Right renal pelvis (tissue), 4 donors: ENCODE data around the gene TMEM250. TPM values are rescaled to one million over a fixed set of nuclear protein-coding genes. Genes with fewer than 3 reads are reported as not detected.
"Not testable (repeated sequence)": the region's sequence is repeated elsewhere in the genome, so short reads cannot be mapped to it uniquely, and the experiment has no call there.

Source experiments
- DNase-seq, 4 donors: peaks; one replicate each; pipeline ENCODE4 v3.0.0-alpha.2; 2013; ENCODE audit warnings: low read depth in 4 of 4, low spot score in 3 of 4, missing footprints in 1 of 4
- polyA plus RNA-seq, 4 donors: library from polyadenylated mRNA; unstranded; fragments of 120-200 nt; gene quantifications; one replicate each; pipeline ENCODE4 v1.2.1, GENCODE V29; 2013; ENCODE audit not compliant: insufficient read length in 4 of 4

Gene TMEM250
- polyA plus RNA-seq, 4 donors = 16.7 to 23.5 (median 18.3) TPM

DNA sequence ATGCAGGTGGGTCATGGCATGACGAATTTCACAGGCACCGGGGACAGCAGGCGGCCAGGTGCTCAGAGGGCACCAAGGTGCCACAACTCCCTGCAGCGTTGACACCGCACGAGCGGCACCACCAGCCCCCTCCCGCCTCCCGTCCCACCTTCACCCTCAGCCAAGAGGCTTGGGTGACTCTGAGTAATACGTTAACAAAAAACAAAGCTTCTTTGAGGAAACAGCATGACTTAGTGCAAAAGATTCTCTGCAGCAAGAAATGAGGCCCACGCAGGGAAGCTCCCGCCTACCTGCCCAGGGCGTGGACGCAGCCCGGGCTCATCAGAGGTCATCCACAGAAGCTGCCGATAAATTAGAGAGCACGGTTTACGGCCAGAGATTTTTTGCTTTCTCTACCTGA, 4.1 kb downstream of the TMEM250 start:
- DNase-seq = no peak

DNA sequence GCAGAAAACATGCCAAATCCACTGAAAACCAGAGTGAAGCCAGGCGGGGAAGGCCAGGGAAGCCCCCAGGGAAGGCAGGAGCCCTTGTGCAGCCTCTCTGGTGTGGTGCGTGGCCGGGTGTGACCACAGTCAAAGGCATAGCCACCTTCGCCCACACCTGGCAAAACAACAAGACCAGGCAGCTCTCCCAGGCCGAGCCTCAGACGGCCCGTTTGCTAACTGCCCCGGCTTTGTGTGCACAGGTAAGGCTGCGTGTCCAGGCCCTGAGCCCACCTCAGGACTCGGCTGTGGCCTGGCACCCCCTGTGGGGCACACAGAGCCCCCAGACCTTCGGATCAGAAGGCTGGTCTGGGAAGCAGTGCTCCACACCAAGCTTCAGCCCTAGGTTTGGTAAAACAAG, 6.1 kb downstream of the TMEM250 start:
- no peak for DNase-seq

DNA sequence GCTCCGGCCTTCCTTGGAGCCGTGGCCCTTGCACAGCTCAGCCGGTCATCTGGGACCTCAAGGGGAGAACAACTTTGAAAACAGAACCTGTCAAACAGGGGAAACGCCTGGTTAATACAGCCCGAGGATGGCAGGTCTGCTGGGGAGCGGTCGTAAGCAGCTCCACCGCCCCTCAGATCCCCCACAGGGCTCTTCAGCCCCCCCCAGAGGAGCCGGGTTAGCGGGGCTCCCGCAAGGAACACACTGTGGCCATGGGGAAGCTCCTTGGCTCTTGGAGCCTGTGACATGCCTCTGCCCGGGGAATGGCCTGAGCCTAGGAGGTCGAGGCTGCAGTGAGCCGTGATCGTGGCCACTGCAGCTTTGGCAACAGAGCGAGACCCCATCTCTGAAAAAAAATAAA, 6.8 kb downstream of the TMEM250 start:
- DNase-seq = no peak

DNA sequence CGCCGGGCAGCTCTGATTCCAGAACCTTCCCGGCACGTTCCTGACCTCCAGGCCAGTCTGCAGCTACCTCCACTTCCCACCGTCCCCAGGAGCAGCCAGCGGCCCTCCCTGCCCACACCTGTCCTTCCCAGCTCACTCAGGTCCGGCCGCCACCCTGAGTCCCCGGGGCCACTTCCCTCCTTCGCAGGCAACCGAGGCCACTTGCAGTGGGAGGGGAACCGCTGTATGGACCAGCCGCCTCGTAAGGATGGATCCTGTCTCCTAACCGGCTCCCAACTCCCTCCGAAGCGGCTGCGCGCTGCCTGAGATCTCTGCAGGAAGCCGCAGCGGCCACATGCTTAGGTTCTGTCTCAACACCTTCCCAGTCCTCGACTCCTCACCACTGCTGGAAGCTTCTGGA, 7.5 kb downstream of the TMEM250 start:
- DNase-seq = no peak

DNA sequence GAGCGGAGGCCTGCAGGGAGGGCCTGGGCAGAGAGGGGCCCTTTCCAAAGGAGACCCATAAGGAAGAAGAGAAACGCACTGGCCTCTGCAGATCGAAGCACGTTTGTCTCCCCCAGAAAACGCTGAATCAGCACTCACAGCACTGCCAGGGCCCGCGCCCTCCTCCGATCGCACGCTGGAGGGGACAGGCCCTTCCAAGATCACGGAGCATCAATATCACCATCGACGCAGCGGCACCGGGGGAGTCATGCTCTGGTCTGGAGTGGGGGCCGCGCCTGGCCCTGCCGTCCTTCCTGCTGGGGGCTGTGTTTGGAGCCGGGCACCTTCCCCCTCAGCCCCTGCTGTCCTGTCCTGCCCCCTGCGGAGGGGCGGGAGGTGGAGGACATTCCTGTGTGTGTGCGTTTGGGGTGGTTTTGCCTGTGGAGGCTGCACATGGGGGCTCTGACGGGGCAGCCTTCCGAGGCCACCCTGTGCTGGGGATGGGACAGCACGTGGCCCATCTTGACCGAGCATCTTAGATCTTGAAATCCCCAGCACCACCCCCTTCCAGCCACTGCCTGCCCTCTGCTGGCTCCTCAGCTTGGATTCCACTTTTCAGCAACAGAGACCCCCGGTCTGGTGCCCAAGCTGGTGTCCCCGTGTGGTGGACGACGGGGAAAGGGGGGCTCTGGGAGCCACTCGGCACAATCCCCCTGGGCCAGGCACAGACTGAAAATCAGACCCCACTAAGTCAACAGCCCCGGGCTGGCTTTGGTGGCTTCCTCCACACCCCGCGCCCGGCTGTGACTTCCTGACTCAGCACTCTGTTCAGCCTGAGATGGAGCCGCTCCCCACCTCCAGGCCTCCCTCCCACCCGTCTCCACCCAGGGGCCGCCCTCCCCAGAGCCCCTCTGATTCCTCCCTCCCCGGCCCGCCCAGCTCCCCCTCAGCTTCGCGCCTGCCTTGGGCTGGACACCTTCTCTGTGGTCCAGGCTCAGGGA, 8.3 kb downstream of the TMEM250 start:
- no peak for DNase-seq

DNA sequence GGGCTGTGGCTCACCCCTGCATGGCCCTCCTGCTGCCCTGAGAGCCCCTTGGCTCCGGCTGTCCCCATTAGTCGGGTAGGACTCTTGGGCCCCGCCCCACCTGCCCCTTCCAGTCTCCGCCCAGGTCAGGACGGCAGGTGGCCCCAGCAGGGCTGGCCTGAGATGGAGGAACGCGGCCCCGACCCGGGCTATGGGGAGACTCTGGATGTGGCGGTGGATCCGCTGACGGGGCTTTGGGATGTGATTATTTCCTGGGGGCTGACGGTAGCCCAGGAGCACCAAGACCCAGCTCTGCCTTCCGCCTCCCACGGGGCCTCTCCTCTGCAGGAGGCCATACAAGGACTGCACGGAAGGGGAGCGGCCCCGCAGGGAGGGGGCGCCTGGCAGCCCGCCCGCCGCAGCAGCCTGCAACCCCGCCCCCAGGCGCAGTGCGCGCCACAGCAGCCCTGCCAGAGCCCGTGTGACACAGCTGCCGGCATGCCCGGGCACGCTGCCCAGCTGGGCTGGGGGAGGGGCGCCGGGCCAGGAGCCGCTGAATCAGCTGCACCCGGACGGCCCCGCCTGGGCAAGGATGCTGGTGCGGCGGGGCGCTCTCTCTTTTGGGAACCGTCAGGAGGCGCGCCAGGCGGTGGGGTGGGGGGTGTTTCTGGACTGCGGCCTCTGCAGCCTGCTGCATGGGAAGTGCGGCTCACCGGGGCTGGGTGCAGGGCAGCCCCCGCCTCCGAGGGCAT, 9.2 kb downstream of the TMEM250 start:
- peak in 1 of 4 donors; percentile 65 for DNase-seq

DNA sequence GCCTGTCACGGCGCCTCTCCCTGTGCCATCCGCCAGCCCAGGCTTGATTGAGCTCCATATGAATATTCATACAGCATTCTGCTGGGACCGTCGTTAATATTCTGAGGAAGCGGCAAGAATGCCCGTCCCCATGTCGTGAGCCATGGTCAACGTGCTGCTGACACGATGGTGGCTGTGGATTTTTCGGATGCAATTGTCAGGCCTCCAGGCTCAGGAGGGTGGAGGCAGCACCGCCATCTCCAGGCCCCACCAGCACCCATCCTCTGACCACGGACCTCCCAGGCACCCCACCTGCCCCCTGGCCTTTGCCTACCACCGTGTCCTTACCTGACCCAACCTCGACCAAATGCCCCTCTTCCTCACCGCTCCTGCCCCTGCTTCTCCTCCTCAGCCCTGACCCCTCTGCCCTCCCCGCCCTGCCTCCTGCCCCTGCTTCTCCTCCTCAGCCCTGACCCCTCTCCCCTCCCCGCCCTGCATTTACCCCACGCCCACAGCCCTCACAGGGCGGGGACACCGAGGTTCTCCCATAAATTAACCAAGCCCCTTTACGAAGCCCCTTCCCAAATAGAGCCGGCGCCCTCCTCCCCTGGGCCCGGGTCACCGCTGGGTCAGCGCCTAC, 9.9 kb downstream of the TMEM250 start:
- no peak for DNase-seq

DNA sequence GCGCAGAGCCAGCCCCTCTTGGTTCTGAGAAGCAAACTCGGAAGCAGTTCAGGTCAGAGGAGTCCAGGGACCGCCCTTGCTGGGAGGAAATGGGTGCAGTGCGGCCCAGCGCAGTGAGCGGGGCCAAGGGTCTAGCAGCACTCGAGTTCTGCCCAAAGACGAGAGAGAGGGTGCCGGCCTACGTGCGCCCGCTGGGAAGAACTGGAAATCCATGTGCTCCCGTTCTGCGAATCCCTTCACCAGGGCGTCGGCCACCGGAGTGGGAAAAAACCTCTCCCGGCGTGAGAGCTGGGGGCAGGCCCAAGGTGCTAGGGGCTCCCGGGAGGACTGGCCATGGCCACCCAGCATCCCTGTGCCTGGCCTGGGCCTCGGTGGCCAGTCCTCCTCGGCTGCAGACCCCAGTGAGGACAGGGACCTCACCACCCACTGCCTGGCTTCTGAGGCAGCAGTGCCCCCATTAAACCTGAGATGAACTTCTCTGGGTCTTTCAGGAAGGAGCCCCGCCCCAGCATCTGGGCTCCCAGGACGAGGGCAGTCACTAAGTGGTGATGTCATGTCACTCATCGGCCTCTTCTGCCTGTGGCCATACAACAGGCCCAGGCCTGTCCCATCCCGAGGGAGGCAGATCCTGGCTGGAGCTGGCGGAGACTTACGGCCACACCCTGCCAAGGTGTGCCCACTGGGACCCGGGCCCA, 10.6 kb downstream of the TMEM250 start:
- no peak for DNase-seq

DNA sequence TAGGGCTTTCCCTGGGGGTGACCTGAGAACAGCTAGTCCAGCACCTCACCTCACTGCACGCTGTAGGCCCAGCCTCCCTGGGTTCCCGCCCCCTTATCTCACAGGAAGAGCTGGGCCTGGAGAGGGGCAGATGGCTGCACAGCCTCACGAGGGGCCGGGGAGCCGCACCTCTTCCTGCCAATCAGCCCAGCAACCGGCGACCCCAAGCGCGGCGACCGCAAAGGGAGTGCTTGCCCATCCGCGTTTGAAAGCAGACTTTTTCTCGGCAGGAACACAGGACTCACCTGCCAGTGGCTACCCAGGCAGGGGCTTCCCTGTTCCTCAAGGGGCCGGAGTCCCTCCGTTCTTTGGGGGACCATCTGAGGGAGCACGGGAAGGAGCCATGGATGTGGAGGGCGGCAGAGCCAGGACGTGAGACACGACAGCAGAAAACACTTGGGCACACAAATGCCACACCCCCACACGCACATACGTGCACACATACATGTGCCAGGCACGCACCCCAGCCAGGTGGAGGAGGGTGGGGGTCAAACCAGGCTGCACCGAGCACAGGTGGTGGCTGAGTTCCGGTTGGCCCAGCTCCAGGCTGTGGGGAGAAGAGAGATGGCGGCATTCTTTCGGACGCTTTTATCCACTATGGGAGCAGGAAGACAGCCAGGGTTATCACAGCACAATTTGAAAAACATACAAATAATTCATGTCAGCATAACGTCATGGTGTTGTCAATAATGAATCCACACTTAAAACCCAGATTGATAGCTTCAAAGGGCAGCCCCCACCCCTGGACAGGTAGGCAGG, 11.3 kb downstream of the TMEM250 start:
- DNase-seq = no peak

DNA sequence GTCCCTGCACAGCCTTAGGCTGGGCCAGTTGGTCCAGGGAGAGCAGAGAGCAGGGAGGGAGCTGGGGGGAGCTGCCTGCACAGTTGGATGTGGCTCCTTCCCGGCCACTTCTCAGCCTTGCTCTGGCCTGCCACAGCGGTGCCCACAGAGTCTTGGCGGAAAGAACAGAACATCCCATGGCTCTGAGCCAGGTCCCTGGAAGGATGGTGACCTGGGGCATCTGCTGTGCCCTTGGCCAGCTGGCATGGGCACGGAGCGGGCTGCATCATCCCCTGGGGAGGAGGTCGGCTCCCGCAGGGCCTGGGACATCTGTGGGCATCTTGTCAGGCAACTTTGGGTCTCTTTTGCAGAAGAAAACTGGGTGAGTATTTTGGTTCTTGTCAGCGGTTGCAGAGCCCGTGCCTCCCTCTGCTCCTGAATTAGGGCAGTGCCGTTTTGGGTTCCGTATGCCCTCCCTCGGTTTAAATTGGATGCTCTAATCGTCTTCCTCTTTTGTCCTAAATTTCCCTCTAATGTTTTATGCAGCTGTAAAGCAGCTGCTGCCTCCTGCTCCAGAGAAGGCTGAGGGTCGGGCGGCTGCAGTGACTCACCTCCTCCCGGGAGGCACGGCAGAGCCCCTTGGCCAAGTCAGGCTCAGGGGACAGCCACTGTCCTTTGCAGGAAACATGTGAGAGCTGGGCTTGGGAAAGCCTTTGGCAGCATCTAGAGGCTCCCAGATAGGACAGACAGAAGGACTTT, 13.1 kb downstream of the TMEM250 start:
- DNase-seq = no peak

DNA sequence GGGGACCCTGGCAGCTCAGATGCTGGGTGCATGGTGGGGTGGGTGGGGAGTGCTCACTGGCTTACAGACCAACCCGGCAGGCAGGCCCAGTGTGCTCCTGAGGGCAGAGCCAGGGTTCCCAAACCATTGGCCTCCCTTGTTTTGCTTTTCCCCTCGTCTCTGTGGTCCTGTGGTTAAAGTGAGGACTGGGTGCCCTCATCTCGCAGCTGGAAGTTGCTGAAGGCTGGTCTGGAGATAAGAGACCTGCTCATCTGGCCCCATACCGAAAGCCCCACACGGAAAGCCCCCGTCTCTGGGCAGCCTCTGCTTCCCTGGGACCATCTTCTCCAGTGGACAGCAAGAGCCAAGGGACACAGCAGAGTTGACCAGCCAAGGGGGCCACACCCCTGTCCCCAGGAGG, 13.8 kb downstream of the TMEM250 start:
- no peak for DNase-seq

DNA sequence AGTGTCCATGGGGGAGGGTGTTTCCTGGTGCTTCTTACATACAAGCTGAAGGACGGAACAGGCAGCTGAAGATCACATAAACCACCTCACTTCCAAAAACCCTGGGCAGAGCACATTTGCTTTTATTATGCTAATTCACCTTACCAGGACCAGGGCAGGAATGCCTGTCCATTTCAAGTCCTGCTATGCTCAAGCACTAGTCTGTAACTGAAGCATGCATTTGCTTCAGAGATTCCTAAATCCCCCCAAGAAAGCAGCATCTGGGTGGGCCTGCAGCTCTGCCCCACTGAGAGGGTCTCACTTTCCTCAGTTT, 14.2 kb downstream of the TMEM250 start:
- DNase-seq = no peak

DNA sequence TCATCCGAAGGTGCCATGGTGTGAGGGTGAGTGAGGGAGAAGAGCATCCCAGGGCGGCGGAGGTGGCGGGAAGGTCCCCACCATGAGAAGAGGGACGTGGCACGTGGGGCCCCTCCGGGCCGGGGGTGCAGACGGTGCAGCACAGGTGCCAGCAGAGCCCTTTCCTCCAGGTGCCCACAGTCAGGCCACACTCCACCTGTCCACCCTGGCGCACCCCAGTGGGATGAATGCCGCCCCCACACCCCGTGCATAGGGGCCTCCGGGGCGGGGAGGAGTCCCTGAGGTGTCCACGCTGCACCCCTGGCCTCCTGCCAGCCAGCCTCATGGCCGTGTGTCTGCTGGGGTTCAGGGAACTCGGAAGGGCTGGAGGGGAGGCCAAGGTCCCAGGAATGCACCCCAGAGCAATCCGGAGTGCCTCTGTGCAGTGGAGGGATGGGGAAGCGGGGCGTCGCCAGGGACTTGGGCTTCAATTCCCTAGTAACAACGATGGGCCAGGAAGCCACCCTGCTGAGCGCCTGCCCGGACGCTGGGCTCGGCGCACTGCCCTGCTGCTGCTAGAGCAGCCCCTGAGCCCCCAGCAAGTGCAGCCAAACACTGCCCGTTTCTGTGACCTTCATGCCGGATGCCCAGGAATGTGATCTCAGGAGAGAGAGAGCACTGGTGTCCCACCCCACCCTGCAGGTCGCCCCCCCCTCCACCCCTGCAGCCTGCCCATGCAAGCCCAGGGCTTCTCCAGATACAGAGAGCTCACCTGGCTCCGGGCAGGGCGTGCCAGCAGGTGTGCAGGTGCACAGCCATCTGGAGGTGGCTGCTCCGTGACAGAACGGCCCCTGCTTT, 14.8 kb downstream of the TMEM250 start:
- DNase-seq = no peak

DNA sequence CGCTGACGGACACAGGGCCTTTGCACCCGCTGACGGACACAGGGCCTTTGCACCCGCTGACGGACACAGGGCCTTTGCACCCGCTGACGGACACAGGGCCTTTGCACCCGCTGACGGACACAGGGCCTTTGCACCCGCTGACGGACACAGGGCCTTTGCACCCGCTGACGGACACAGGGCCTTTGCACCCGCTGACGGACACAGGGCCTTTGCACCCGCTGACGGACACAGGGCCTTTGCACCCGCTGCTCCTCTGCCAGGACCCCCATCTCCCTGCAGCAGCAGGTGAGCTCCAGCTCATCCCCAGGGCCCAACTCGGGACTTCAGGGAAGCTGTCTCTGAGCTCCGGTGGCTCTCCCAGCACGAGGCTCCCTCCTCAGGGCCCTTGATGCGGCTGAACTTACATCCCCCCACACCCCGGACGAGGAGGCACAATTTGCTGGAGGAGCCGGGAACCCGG, 17.0 kb downstream of the TMEM250 start:
- not testable (repeated sequence) for DNase-seq

DNA sequence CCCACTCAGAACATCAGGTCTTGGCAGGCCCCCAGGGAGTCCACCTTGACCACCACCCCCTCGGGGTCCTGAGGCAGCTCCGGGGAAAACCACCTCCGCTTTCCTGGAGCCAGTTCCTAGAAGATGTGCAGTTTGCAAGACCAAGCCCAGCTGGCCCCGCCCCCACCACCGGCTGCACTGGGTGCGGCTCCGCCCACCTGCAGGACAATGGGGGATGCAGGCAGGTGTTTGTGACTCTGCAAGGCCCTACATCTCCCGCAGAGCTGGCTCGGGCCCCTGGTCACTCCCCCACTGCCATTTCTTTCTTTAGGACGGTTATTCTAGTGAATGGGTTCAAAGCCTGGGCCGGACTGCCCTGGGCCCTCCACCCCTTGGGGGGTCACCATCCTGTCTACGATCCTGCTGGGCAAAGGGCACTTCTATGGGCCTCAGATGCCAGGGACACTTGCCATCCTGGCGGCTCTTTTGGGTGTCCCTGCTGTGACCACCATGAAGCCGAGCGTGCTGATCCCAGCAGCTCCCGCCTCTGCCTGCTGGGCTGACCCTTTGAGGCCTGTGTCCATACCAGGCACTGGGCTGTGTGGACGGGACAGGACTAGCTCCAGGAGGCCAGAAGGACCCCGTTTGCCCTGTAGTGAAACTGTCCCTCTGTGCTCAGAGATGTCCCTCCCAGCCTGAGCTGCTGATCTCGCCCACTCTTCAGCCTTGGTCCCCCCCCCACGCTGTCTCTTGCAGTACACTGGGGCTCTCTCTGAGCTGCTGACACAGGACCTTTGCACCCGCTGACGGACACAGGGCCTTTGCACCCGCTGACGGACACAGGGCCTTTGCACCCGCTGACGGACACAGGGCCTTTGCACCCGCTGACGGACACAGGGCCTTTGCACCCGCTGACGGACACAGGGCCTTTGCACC, 17.7 kb downstream of the TMEM250 start:
- no peak for DNase-seq

DNA sequence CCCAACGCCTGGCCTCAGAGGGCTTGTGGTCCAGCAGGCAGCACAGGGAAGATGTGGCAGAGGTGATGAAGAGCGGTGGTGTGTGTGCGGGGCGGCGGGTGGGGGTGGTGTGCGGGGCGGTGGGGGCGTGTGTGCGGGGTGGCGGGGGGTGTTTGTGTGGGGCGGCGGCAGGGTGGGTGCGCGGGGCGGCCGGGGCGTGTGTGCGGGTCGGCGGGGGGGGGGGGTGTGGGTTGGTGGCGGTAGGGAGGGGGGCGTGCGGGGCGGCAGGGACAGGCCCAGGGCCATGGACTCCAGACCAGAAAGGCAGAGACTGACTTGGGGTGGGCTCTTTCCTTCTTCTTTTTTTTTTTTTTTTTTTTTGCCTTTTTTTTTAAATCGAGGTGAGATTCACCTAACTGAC, 19.1 kb downstream of the TMEM250 start:
- no peak for DNase-seq

DNA sequence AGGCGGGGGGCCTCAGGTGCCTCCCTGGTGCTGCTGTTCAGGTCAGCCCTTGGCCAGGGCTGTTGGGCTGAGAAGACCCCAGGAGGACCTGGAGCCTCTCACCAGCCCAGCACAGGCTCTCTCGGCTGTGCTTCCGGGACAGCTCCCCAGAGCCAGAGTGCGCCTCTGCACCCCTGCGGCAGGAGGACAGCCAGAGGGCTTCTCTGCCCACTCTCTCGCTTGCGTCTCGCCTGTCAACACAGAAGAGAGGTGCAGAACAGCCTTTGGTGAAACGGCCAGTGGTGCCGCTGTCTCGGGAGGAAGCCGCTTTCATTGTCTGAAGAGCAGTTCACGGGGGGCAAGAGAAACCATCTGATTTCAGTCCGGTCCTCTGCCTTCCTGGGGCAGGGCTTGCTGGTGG, 19.8 kb downstream of the TMEM250 start:
- DNase-seq = no peak
